22Rv1 (cell line): ENCODE measurements around the gene SYT6.
"Not testable (repeated sequence)": the region's sequence is repeated elsewhere in the genome, so short reads cannot be mapped to it uniquely, and the experiment has no call there.

Experiments used
- ZFX ChIP-seq: fragments of 450-650 bp; IDR thresholded peaks from 2 replicates; pipeline ENCODE4 v1.6.1; 2017; ENCODE audit warnings: antibody characterized with exemption, borderline replicate concordance
- TF ChIP-seq, protein P1 (sequence below): fragments of 450-650 bp; IDR thresholded peaks from 2 replicates; pipeline ENCODE4 v1.5.1; 2017; ENCODE audit warnings: mild to moderate bottlenecking

DNA sequence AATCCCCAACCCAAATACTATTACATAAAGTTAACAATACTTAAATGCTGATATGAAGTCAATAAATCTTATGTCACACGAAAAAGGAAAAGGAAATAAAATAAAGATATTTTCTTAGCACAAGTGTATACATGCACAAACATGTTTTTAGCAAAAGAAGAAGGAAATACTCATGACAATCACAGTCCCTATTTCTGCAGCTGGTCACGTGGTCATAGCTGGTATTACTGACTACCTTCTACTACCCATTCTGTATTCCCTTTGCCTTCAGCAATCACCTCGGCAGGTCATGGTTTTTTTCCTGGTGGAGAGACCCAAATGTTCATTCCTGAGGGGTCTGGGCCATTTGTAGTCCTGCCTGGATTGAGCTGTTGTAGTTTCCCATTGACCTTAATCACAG lies 88.0 kb downstream of the SYT6 start:
- TF ChIP-seq, protein P1, sequence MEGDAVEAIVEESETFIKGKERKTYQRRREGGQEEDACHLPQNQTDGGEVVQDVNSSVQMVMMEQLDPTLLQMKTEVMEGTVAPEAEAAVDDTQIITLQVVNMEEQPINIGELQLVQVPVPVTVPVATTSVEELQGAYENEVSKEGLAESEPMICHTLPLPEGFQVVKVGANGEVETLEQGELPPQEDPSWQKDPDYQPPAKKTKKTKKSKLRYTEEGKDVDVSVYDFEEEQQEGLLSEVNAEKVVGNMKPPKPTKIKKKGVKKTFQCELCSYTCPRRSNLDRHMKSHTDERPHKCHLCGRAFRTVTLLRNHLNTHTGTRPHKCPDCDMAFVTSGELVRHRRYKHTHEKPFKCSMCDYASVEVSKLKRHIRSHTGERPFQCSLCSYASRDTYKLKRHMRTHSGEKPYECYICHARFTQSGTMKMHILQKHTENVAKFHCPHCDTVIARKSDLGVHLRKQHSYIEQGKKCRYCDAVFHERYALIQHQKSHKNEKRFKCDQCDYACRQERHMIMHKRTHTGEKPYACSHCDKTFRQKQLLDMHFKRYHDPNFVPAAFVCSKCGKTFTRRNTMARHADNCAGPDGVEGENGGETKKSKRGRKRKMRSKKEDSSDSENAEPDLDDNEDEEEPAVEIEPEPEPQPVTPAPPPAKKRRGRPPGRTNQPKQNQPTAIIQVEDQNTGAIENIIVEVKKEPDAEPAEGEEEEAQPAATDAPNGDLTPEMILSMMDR, result not testable (repeated sequence)
- TF ChIP-seq ZFX, result not testable (repeated sequence)
